ENCODE results near the gene CATSPER1.

Gene CATSPER1

GRCh38 chr11:65972116-65972515 is 54.2 kb downstream of the CATSPER1 start:
- DNase-seq: no peak

- no peak for DNase-seq
Observed at GRCh38 chr11:65968600-65969482, 57.4 kb downstream of the CATSPER1 start.

GRCh38 chr11:65967329-65967934 is 58.8 kb downstream of the CATSPER1 start:
- DNase-seq: no peak

Measured in hypothalamus (tissue), 51 donors.